ENCODE results near the gene HHIPL1. TPM values are rescaled to one million over a fixed set of nuclear protein-coding genes. Genes with fewer than 3 reads are reported as not detected.

Gene HHIPL1
- total RNA-seq, 1 donor from 2014 or later, result not detected

DNA sequence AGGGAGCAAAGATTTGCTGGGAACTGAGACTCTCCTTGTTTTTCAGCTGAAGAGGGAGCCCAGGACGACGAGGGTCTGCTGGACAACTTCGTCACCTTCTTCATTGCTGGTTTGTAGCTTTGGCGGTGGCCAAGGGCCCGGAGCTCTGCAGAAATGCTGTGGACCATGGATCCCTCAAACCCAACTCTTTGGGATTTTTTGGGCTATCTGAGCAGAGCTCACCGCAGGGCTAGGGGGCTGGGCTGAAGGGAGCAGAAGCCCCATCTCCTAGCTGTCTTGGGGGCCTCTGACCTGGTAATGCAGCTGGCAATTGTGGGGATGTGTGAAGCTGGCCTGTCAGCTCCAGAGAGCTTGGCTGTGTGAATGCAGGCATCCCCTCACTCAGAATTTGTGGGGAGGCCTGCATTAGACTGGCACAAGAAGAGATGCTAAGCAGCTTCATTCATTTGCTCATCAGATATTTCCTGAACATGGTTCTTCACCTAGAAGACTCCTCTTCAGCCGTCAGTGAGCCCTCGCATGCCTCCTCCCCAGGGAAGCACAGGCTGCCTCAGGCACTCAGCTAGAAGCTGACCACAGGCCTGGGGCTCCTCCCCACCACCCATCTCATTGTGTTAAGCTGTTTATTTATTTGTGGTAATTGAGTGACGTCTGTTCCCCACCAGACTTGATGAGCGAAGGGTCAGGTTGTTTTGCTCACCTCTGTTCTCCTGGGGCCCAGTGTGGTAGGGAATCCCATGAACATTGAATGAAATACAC lies 71.3 kb downstream of the HHIPL1 start:
- Mint-ChIP-seq H3K36me3 (ENCODE audit: low read depth) (no peaks in the 10 kb centered on the region), H3K4me1 (no peaks in the 10 kb centered on the region), H3K4me3 (no peak overlapping the region), H3K9me3 (no peaks in the 10 kb centered on the region), H3K27ac (no peak overlapping the region), H3K27me3 (peaks cover 14% of the 10 kb centered on the region)
- no peak for DNase-seq
- intact Hi-C loops (cut with micrococcal nuclease), result no loop called here

DNA sequence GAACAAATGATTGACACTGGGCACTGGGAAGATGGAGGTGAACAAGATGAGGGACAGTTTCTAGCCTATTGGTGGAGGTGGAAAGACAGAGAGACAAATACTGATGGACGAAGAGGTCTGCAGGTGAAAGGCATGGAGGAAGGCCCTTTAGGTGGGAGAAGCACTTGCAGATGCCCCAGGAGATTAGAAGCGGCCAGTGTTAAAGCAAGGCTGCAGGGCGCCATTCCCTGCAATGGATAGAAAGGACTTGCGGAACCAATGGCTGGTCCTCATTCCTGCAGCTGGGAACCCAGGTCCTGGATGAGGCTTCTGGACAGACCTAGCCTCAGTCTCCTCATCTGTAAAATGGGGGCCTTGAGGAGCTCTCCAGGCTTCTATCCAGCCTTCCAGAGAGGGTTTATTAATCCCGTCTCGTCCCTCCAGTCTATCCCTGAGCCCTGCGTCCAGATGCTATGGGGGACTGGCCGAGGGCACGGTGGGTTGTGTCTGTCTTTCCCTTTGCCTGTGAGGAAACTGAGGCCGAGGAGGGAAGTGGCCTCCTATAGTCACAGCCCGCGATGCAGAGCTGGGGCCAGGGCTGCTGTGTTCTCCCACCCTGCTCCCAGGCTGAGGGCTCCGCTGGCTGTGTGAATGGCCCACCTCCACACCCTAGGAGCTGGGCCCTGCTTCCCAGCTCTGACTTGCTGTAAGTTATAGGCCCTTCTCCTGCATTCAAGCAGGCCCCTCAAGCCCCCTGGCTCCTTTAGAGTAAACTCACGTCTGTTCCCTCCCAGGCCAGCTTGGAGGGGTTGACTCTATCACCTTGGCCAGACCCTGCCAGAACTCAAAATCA lies 72.1 kb downstream of the HHIPL1 start:
- Mint-ChIP-seq H3K27ac (no peak overlapping the region), H3K36me3 (ENCODE audit: low read depth) (no peaks in the 10 kb centered on the region), H3K4me3 (no peak overlapping the region), H3K4me1 (no peaks in the 10 kb centered on the region), H3K9me3 (no peaks in the 10 kb centered on the region), H3K27me3 (peaks cover 14% of the 10 kb centered on the region)
- DNase-seq, result no peak
- intact Hi-C loops (cut with micrococcal nuclease), result no loop called here

DNA sequence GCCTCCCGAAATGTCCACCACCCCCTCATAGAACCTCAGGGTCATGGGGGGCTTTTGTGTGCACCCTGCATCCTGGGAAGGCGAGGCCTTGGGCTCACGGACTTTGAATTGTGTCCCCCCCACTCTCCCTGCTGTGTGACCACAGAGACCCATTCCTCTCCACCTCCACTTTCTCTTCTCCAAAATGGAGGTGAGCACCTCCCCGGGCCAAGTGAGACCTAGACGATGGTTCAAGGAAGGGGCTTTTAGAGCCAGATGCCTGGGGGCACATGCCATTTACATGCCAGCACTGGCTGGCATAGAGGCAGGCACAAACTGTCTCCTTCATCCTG lies 72.7 kb downstream of the HHIPL1 start:
- no peak overlapping the region for H3K27ac Mint-ChIP-seq
- peaks cover 9% of the 10 kb centered on the region for H3K27me3 Mint-ChIP-seq
- H3K9me3 Mint-ChIP-seq, result no peaks in the 10 kb centered on the region
- no peak overlapping the region for H3K4me3 Mint-ChIP-seq
- H3K4me1 Mint-ChIP-seq, result no peaks in the 10 kb centered on the region
- intact Hi-C loops (cut with micrococcal nuclease), result no loop called here
- no peaks in the 10 kb centered on the region for H3K36me3 Mint-ChIP-seq (ENCODE audit: low read depth)
- no peak for DNase-seq

DNA sequence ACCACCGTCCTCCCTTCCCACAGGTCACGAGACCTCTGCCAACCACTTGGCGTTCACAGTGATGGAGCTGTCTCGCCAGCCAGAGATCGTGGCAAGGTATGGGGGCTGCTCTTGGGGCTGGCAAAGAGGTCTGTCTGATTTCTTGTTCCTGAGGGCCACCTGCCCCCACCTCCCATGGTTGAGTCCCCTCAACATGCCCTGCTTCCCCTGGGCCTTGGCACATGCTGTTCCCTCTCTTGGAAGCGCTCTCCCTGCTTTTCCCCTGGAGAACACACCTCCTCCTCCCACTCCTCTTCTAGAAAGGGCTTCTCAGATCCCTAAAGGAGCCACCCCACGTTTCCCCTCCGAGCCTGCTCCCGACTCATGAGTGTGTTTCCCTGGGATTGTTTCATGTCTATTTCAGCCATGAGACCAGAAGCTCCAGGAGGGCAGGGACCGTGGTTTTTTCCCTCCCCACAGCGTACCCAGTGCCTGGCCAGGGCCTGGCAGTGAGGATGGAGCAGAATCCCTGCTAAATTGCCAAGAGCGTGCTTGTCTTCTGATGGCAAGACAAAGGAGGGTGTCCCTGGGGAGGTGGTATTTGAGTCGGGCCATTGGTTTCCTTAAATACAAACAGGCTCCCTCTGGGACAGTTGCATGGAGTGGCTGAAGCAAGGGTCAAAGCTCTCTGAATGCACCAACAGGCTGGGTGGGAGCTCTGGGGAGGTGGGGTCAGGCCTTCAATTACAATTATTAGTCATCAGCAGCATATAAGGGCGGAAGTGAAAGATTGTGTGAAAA lies 73.3 kb downstream of the HHIPL1 start:
- Mint-ChIP-seq H3K4me1 (no peaks in the 10 kb centered on the region), H3K27ac (no peak overlapping the region), H3K36me3 (ENCODE audit: low read depth) (no peaks in the 10 kb centered on the region), H3K4me3 (no peak overlapping the region), H3K27me3 (peaks cover 5% of the 10 kb centered on the region), H3K9me3 (no peaks in the 10 kb centered on the region)
- no peak for DNase-seq
- intact Hi-C loops (cut with micrococcal nuclease), result no loop called here

DNA sequence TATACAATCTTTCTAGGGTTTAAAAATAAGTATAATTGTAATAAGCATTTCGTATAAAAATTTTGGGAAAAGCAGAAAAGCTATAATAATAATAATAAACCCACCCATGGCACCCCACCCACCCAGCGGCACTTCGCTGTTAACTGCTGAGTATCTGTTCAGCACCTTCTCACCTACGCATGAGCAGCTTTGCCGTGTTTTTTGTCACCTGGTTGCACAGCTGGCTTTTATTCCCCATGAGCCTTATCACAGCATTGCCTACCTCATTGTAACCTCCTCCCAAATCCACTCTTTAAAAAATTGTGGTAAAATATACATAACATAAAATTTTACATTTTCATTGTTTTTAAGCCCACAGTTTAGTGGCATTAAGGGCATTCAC lies 73.9 kb downstream of the HHIPL1 start:
- DNase-seq, result no peak
- H3K4me1 Mint-ChIP-seq, result no peaks in the 10 kb centered on the region
- no peak overlapping the region for H3K27ac Mint-ChIP-seq
- H3K4me3 Mint-ChIP-seq, result no peak overlapping the region
- intact Hi-C loops (cut with micrococcal nuclease), result no loop called here
- no peaks in the 10 kb centered on the region for H3K9me3 Mint-ChIP-seq
- no peaks in the 10 kb centered on the region for H3K36me3 Mint-ChIP-seq (ENCODE audit: low read depth)
- peaks cover 8% of the 10 kb centered on the region for H3K27me3 Mint-ChIP-seq

DNA sequence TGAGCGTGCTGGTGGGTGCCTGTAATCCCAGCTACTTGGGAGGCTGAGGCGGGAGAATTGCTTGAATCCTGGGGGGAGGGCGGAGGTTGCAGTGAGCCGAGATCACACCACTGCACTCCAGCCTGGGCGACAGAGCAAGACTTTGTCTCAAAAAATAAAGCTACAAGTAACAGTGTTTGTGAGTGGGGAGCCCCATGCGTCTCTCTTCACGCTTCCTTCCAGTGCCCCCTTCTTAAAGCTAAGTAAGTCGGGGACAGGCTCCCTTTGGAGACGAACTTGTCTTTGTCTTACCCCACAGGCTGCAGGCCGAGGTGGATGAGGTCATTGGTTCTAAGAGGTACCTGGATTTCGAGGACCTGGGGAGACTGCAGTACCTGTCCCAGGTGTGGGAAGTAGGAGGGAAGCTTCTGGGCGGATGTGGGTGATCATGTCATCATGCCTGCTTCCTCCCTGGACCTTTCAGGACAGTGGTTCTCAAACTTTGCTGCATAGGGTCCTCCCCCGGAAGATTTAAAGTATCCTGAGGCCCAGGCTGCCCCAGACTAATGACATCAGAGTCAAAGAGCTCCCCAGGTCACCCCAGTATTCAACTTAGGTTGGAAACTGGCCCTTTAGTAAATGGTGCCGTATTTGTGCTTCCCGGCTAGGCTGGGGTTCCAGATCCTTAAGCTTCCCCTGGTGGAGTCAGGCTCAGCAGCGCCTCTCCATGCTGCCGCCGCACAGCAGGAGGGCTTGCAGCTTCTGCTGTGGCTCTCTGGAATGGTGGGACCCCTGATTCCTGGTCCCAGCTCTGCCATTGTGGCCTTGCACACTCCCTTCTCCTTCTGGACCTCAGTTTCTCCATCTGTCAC lies 76.2 kb downstream of the HHIPL1 start:
- Mint-ChIP-seq H3K9me3 (no peaks in the 10 kb centered on the region), H3K4me3 (no peak overlapping the region), H3K4me1 (no peaks in the 10 kb centered on the region), H3K27me3 (peaks cover 7% of the 10 kb centered on the region), H3K27ac (no peak overlapping the region), H3K36me3 (ENCODE audit: low read depth) (no peaks in the 10 kb centered on the region)
- intact Hi-C loops (cut with micrococcal nuclease), result no loop called here
- no peak for DNase-seq

DNA sequence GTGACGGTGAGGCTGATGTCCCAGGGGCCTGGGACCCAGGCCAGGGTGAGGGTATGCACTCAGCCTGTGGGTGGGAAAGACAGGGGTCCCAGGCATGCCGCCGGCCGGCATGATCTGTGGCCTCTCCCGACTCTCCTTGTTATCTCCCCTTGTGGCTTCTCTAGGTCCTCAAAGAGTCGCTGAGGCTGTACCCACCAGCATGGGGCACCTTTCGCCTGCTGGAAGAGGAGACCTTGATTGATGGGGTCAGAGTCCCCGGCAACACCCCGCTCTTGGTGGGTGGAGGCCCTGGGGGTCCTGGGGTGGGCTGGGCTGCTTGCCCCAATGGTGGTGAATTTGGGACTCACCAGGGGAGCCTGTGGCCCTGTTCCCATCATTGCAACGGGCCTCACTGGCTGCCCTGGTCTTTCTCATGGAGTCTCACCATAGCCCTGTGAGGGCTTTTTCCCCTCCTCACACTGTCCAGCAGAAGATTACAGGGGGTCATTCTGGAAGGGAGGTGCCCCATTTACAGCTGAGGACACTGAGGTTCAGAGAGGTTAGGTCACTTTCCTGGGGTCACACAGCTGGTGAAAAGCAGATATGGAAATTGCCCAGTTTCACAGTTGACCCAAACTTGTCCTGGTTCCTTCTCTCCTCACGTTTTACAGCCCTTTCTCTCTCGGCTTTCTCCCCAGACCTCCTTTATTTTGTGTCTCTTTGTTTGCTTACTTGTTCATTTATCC lies 77.0 kb downstream of the HHIPL1 start:
- H3K9me3 Mint-ChIP-seq, result no peaks in the 10 kb centered on the region
- no peaks in the 10 kb centered on the region for H3K36me3 Mint-ChIP-seq (ENCODE audit: low read depth)
- H3K4me1 Mint-ChIP-seq, result no peaks in the 10 kb centered on the region
- no peak overlapping the region for H3K4me3 Mint-ChIP-seq
- no peak overlapping the region for H3K27ac Mint-ChIP-seq
- H3K27me3 Mint-ChIP-seq, result peaks cover 11% of the 10 kb centered on the region
- intact Hi-C loops (cut with micrococcal nuclease), result no loop called here
- DNase-seq, result no peak

DNA sequence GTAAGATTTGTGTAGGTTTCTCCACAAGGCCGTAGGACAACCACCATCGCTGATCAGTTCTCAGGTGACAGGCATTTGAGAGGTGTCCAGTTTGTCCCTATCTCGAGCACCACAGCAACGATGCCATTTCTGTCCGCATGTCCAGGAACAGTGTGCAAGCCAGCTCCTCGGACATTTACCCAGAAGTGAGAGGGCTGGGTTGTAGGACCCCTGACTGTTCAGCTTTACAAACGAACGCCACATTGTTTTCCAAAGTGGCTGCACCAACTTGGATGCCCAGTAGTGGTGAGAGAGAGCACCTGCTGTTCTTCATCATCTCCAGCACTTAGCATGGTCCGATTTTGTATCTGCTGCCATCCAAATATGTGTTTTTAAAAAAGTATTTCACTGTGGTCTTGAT lies 77.8 kb downstream of the HHIPL1 start:
- H3K4me1 Mint-ChIP-seq, result no peaks in the 10 kb centered on the region
- no peak for DNase-seq
- no peak overlapping the region for H3K27ac Mint-ChIP-seq
- H3K27me3 Mint-ChIP-seq, result peaks cover 11% of the 10 kb centered on the region
- no peaks in the 10 kb centered on the region for H3K9me3 Mint-ChIP-seq
- no peak overlapping the region for H3K4me3 Mint-ChIP-seq
- intact Hi-C loops (cut with micrococcal nuclease), result no loop called here
- H3K36me3 Mint-ChIP-seq (ENCODE audit: low read depth), result no peaks in the 10 kb centered on the region

DNA sequence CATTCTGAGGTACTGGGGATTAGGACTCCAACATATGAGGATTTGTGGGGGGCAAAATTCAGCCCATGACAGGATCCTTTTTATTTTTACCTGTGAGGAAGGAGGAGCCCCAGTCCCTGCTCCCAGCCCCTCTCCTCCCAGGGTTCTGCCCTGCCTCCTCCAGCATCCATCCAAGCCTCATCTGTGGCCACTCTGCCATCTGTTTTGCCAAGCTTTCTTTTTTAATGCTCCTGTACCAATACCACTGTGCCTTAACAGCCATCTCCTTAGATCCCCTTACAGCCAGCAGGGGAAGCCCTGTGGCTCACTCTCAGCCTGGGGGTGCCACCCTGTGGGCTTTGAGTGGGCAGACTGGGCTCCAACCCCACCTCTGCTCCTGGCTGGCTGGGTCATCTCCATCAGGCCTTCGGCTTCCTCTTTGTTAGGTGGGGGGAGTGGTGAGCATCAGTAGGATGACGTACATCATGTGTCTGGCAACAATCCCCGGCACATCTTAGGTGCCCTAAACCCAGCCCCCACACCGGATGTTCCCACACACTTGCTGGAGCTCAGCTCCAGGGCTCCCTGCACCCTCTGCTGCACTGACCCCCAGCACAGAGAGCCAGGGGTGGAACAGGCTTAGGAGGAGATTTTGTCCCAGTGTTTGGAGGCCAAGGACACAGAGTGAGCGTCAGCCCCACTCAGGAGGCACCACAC lies 79.4 kb downstream of the HHIPL1 start:
- no peaks in the 10 kb centered on the region for H3K4me1 Mint-ChIP-seq
- no peak for DNase-seq
- H3K9me3 Mint-ChIP-seq, result no peaks in the 10 kb centered on the region
- H3K4me3 Mint-ChIP-seq, result no peak overlapping the region
- H3K27ac Mint-ChIP-seq, result no peak overlapping the region
- peaks cover 13% of the 10 kb centered on the region for H3K27me3 Mint-ChIP-seq
- intact Hi-C loops (cut with micrococcal nuclease), result no loop called here
- no peaks in the 10 kb centered on the region for H3K36me3 Mint-ChIP-seq (ENCODE audit: low read depth)

DNA sequence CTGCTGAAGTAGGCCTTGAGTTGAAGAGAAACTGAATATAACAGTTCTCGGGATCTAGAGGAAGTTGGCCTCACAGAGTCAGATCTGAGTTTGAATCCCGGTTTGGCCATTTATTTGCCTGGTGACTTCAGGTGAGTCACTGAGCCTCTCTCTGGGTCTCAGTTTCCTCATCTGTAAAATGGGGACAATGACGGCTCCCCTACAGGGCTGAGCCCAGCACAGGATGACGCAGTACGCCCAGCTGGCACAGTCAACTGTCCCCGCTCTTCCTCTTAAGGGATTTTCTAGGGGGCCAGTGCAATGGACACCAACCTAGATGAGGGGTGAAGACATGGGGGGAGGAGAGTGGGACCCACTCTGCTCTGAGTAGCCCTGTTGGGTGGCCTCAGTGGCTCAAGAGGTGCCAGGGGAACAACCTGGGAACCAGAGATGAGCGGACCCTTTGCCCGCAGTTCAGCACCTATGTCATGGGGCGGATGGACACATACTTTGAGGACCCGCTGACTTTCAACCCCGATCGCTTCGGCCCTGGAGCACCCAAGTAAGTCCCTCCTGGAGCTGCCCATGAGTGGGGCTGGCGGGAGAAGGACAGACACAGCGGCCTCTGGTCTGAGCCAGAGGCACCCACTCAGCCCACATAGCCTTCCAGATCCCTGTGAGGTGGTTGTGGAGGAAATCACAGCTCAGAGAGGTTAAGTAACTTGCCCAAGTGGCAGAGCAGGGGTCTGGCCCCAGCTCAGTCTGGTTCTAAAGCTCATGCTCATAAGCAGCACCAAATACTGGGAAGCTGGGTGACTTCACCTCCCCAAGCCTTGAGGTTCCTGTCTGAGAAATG lies 80.2 kb downstream of the HHIPL1 start:
- intact Hi-C loops (cut with micrococcal nuclease), result no loop called here
- H3K4me3 Mint-ChIP-seq, result no peak overlapping the region
- no peaks in the 10 kb centered on the region for H3K36me3 Mint-ChIP-seq (ENCODE audit: low read depth)
- DNase-seq, result no peak
- H3K27ac Mint-ChIP-seq, result no peak overlapping the region
- no peaks in the 10 kb centered on the region for H3K4me1 Mint-ChIP-seq
- H3K27me3 Mint-ChIP-seq, result peaks cover 13% of the 10 kb centered on the region
- H3K9me3 Mint-ChIP-seq, result no peaks in the 10 kb centered on the region

DNA sequence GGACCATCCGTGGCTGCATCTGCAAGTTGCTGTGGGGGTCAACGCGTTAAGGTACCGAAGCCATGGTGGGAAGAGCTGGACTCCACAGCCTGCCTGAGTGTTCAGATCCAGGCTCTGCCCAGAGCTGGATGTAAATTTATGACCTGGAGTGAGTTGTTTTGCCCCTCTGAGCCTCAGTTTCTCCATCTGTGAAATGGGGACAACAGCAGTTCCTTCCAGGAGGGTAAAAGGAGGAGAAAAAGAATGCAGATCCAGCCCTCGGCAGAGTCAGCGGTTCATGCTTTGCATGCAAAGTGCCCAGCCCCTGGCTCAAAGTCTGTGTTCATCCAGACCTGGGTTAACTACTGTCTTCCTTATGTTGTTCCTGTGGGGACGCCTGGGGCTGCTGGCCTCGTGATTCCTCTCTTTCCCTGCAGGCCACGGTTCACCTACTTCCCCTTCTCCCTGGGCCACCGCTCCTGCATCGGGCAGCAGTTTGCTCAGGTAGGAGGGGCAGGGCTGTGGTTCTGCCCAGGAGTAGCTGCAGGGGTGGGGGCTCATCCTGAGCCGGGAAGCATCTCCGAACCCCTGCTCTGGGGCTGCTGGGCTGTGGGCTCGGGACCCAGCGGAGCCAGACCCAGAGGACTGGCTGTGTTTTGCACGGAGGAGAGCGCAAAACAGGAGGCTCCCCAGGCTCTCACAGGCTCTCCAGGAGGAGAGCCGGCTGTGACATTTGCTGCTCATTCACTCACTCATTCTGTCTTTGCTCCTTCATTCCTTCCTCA lies 81.0 kb downstream of the HHIPL1 start:
- no peak for DNase-seq
- intact Hi-C loops (cut with micrococcal nuclease), result no loop called here
- H3K36me3 Mint-ChIP-seq (ENCODE audit: low read depth), result no peaks in the 10 kb centered on the region
- H3K4me1 Mint-ChIP-seq, result no peaks in the 10 kb centered on the region
- no peak overlapping the region for H3K4me3 Mint-ChIP-seq
- H3K27me3 Mint-ChIP-seq, result peaks cover 15% of the 10 kb centered on the region
- no peak overlapping the region for H3K27ac Mint-ChIP-seq
- H3K9me3 Mint-ChIP-seq, result no peaks in the 10 kb centered on the region
